ENCODE measurements around the gene SUSD4.

The SUSD4 gene

DNA sequence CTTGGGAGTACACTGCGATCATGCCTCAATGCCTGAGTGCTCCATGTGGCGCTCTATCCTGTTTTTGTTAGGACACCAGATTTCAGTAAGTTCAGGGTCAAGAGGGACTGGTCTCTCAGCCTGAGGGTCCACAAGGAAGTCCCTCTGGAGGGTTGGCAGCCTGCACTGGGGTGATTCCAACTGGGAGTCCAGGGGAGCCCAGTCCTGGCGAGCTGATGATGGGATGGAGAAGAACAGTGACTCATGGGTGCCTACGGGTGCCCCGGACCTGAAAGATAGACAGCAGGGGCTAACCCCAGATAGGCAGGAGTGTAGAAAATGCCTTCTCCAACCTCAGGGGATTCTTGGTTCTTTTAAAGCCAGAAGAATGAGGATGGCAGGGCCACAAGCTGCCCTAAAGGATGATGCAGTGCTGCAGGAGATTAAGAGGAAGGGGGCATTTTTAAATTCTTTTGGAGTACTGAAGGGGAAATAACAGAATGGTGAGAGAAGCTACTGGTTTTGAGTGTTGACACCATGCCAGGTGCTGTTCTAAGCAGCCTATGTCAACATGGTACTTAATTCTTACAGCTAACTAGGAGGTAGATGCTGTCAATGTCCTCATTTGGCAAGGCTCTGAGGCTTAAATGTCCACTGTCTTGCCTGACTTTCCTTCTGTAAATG, 152.5 kb downstream of the SUSD4 start:
- no peak for DNase-seq (ENCODE audit: low read depth)

DNA sequence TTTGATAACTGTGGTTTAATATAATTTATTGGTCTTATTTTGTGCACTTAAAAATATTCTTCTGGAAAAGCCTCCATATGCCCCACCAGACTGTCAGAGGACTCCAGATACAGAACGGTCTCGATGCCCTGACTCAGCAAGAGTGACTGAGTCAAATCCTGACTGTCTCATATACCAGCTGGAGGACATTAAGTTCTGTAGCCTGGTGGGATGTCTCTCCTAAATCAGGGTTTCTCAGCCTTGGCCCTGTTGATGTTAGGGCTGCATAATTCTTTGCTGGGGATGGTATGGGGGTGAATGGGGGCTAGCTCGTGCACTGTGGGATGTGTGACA, 153.2 kb downstream of the SUSD4 start:
- DNase-seq (ENCODE audit: low read depth), result no peak

DNA sequence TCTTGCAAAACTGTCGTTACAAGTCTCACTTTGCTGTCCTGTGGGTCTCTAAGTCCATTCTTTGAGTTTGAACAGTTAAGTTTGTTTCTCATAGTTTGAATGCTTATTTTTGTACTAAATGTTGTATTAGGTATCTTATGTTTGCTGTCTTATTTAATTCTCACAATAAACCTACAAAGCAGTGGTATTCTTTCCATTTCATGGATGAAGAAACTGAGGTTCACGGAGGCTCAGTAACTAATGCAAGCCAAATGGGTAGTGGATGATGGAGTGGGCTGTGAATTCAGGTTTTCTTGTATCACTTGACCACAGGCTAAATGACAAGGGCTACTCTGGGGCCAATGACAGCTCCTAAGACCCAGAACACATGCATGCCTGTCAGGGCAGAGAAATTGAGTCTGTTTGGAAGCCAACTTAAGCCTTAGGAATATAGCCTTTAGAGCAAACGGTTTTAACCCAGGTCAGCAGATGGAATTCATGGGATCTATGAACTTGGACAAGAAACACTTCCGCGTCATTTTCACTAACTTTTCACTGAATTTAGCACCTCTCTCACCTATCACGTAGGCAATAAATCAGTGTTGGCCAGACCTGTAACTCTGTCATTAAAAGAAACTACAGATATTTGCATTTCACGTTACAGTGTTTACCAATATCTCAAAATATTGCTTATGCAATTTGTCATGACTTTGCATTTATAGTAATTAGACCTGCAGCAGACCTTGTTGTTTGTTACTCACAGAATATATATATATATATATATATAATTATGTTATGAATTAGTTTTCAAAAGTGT, 153.8 kb downstream of the SUSD4 start:
- DNase-seq (ENCODE audit: low read depth), result no peak

DNA sequence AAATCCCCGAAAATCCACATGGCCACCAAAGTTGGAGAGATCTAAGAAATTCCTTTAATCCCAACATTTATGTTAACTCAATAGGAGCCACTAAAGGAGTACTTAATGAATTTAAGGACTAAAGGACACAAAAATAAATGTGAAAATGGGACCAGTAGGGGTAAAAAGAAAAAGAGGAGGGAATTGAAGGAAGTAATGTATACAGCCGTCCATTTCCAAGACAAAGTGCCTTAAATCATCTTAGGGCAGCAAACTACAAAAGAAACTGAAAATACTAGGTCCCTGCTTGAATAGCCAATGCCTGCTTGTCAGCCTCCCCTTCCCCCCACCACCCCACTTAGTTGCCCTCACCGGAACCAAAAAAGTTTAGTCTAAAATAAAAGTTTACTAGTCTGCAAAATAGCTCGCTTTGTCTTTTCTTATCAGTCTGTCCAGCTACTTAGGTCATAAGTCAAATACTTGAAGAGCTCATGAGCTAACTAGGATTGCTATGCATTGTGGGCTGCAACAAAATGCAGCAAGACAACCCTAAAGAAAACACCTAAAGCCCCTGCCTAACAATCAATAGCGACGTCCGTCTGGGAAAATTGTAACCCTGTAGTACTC, 154.6 kb downstream of the SUSD4 start:
- no peak for DNase-seq (ENCODE audit: low read depth)

DNA sequence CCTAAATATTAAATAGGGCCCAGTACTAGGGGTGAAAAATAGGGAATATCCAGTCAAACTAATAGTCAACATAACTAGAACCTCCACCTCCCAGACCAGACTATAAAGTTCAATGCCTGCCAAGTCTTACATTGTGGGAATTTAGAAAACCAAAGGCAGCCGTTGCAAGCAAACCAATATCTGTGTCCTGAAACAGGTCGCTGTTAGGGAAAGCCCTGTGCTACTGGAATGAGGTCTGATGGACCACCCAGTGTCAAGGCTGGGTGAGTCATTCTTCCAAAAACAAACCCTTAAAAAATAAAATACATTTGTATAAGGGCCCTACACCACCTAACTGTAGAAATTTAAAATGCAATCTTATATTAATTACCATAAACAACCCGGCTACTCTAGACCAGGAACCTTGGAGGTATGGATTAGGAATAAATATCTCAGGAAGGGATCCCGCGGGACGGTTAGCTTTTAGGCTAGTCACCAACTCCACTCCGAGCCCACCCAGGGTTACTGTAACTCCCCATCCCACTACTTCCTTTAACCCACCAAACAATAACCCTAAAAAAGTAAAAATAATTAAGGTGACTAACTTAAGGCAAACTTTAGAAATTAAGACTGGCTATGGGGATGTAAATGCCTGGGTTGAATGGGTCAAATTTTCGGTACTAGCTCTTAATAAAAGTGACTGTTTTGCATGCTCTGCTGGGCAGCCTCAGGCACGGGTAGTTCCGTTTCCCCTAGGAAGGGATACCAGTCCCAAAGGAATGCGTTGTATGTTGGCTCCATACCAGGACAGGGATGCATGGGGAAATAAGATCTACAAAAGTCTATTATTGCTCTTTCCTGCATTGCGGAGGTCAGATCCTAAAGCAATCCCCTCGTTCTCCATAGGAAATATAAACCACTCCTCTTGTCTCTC, 155.6 kb downstream of the SUSD4 start:
- DNase-seq (ENCODE audit: low read depth), result no peak

DNA sequence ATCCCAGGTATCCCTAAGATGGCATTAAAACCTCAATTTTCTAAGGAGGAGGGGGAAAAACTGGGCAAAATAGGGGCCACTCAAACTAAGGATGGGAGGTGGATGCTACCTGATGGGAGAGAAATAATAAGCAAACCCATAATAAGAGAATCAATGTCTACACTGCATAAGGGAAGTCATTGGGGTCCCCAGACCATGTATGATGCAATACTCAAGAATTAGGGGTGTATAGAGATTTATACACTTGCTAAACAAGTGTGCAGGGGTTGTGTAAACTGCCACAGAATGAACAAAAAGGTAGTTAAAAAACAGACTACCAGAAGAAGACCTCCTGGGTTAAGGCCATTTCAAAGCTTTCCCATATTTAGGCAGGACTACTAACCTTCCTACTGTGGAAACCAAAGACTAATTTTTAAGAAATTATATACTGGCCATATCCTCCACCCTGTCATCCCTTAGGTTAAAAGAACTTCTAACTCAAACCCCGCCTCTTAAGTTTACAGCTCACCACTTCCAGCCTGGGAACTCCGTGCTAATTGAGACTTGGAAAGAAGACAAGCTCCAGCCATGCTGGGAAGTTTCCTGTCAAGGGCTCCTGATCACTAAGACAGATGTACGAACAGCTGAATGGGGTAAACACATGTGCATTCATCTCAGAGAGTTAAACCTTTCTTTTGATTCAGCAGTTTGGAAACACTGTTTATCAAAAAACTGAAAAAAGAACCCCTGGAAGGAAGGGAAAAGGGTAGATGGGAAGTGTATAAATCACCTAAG, 156.5 kb downstream of the SUSD4 start:
- no peak for DNase-seq (ENCODE audit: low read depth)

DNA sequence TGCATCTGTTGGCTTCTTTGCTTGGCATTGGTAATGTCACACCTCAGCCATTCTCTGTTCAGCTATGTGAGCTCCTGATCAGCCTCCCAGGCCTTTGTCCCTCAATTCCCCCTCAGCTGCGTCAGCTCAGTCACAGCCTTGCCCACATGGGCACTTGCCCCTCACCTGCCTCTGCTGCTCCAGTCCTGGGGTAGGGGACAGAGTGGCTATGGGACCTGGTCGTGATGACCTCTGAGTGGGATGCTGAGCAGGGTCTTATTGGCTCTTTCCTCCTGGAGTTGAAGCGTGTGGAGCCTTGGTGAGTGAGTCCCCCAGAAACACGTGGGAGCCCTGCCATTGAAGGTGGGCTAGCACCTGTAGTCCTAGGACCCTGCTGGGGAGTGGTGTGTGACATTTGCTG, 159.6 kb downstream of the SUSD4 start:
- DNase-seq (ENCODE audit: low read depth), result no peak

DNA sequence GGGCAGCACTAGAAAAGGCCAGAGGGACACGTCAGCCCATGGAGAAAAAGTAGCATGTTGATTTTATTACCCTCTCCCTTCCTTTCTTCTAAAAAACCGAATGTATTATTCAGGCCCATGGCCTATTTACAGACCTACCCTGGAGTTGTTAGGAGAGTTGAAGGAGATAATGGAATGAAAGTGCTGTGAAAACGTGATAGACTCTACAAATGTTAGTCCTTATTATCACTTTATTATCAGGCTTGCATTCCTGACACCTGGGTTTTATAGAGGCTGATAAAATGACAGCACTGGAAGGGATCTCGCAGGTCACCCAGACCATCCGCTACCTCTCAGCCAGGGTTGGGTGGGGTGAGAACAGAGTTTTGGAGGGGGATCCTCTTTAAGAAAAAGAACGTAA, 160.3 kb downstream of the SUSD4 start:
- no peak for DNase-seq (ENCODE audit: low read depth)

DNA sequence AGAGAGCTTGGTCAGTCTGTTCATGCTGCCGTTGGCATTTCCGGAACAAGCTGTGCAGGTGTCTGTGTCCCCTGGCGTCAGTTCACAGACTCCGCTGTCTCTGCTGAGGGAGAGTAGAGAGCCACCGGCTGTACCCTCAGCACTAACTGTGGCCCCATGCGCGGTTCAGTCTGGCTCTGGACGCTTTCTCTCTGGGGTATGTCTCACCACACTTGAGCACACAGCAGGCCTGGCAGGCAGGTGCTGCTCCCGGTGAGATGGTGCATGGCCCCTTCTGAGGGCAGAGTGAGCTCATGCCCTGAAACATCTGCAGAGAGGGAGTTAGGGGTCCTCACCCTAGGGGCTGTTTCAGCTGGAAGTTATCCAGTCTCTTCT, 161.0 kb downstream of the SUSD4 start:
- no peak for DNase-seq (ENCODE audit: low read depth)

DNA sequence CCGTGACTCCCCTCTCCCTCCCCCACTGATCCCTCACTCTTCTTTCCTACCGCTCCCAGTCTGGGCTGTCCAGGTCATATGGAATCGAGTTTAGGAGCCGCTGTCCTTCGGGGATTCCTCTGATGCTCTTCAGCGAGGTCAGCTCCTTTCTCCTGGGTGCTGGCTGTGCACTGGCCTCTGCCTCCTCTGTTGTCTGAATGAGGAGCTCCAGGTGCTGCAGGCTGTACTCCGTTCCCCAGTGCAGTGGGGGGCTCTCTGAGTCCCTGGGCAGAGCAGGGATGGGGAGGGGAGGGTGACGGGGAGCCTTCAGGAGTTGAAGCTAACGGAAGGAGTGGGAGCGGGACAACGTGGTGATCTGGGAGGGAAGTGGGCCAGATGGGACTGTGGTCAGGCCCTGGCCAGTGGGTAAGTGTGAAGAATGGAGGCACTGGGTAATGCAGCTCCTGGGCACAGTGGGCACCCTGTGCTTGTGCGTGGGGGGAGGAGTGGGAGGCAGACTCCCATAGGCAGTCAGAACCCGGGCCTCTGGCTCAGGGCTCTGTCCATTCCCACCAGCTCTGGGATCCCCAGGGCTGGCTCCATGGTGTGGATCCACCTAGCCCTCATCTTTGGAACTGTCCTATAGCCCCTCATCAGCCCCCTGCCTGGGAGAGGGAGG, 161.5 kb downstream of the SUSD4 start:
- no peak for DNase-seq (ENCODE audit: low read depth)

DNA sequence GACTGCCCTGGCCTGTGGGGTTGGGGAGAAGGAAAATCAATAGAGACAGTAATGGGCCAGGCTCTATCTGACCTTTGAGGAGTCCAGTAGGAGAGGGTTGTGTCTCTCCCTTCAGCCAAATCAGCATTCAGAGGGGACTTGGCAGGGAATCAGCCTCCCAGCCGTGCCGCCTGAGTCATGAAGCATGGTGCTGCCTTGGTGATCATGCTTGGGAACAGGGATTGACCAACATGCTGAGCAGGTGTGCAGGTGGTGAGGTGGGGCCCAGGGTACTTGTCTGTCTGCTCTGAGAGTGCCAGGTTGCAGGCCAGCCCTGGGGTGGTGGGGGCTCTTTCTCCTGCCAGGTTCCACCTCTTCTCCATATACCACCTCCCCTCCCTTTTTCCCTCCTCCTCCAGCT, 162.0 kb downstream of the SUSD4 start:
- no peak for DNase-seq (ENCODE audit: low read depth)

DNA sequence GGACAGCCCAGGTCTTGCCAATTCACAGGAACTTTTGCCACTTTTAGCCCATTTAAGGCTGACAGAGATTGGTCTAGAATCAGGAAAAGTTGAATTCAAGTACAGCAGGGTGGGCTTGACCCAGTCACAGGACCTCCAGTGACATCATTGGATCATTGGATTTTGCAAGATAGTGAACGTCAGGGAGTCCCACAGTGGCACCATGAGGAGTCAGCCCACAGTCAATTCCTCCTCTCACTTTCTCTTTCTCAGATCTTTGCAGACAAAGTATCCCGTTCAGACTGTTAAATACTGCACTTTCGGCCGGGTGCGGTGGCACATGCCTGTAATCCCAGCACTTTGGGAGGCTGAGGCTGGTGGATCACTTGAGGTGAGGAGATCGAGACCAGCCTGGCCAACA, 163.1 kb downstream of the SUSD4 start:
- DNase-seq (ENCODE audit: low read depth), result no peak

DNA sequence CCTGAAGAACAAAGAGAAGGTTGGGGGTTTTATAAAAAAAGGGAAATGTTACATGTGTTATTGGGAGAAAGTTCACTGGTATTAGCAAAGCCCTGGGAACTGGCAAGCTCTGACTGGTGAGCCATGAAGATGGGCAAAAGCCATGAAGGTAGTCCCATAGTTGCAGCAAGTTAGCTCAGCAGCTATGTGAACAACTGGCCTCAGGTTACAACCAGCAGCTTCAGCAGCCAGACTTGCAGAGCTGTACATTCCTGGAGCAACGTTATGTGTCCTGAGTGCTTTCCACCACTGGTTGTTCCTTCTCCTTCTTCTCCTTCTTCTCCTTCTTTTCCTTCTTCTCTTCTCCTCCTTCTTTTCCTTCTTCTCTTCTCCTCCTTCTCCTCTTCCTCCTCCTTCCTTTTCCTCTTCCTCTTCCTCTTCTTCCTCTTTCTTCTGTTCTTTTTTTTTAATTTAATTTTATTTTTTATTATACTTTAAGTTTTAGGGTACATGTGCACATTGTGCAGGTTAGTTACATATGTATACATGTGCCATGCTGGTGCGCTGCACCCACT, 164.8 kb downstream of the SUSD4 start:
- no peak for DNase-seq (ENCODE audit: low read depth)

DNA sequence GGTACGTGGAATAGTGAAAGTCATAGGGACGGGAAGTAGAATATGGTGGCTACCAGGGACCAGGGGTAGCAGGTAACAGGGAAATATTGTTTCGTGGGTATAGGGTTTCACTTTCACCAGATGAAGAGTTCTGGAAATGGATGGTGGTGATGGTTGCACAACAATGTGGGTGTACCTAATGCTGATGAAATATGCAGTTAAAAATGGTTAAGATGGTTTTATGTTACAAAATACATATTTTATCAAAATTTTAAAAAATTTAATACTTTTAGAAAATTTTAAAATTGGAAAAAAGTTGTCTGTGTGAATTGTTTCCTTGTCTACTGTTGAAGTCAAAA, 165.4 kb downstream of the SUSD4 start:
- DNase-seq (ENCODE audit: low read depth), result no peak

DNA sequence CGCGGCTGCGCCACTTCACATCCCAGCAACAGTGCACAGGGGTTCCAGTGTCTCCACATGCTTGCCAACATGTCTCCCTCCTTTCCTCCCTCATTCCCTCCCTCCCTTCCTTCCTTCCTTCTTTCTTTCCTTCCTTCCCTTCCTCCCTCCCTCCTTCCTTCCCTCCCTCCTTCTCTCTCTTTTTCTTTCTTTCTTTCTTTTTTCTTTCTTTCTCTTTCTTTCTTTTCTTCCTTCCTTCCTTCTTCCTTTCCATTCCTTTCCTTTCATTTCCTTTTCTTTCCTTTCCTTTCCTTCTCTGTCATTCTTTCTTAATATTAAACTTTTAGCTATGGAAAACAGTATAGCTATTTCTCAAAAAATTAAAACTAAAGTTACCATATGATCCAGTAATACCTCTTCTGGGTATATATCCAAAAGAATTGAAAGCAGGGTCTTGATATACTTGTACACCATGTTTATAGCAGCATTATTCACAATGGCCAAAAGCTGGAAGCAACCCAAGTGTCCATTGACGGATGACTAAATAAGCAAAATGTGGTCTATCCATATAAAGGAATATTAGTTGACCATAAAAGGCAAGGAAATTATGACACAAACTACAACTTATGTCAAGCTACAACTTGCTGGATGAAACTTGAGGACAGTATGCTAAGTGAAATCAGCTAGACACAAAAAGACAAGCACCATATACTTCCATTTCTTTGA, 165.9 kb downstream of the SUSD4 start:
- no peak for DNase-seq (ENCODE audit: low read depth)

DNA sequence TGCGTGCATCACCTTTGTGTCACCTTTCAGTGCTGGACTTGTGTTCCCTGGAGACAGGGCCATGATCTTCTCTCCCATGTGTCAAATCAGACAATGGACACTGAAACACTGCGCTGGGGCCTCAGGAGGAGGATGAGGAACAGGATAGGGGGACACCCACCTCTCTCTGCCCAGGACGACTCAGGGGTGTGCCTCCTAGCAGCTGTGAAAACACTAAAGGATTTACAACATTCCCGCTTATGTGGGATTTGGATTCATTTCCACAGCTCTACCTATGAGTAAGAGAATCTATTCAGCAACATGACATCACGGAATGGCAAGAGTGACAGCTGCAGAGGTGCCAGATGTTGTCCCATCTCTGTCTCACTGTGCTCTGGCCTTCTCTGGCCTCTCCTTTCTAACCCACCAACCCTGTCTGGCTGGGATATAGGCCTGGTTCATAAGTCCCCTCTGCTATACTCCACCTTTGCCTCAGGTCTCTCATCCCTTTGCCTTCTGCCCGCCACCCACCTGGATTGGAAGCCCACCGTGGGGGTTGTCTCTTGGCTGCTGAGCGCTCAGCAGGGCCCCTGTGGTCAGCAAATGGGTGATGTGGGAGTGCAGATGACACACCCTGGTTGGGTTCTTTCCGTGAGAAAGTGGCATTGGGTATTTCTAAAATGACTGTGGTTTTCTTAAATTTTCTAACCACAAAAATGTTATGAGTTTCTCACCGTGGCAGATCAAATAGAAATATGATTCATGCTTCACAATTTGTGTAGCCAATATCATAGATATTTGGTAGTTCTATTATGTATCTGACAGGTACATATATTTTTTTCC, 173.9 kb downstream of the SUSD4 start:
- peak; percentile 48 for DNase-seq (ENCODE audit: low read depth)

DNA sequence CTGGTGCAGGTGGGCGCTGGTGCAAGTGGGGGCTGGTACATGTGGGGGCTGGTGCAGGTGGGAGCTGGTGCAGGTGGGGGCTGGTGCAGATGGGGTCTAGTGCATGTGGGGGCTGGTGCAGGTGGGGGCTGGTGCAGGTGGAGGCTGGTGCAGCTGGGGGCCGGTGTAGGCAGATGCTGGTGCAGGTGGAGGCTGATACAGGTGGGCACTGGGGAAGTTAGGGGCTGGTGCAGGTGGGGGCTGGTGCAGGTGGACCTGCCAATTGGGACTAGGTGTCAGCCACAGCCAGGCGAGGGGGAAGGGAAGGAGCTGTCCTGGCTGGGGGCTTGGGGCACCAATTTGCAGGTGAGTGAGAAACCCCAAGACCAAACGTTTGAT, 174.5 kb downstream of the SUSD4 start:
- no peak for DNase-seq (ENCODE audit: low read depth)

DNA sequence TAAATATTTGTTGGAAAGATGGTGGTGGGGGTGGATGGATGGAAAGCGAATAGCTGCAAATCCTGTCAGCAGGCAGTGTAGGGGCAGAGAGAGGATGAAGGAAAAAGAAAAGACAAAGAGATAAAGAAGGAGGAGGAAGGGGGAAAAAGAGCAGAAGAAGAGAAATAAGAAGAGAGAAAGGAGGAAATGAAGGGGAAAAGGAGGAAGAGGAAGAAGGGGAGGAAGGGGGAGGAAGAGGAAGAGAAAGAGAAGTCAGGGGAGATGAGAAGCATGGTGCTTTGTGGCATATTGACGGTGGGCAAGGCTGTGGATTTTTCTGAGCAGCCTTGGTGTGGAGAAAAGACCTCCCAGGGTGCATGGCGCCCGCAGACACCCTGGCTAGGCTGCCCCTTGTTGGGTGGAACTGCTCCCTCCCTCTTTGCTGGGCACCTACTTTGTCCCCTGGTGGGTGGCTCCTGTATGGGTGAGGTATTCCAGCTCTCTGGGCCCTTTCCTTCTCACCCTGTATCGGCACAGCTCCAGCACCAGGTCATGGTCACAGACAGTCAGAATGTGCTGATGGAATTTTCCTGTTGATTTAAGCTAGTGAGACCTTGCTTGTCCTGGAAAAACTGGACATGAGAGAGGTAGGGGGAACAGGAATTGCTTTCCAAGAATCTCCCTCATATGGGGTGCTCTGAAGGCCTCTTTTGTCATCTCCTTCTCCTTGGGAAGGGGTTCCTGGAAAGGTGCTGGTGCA, 175.2 kb downstream of the SUSD4 start:
- DNase-seq (ENCODE audit: low read depth), result no peak

DNA sequence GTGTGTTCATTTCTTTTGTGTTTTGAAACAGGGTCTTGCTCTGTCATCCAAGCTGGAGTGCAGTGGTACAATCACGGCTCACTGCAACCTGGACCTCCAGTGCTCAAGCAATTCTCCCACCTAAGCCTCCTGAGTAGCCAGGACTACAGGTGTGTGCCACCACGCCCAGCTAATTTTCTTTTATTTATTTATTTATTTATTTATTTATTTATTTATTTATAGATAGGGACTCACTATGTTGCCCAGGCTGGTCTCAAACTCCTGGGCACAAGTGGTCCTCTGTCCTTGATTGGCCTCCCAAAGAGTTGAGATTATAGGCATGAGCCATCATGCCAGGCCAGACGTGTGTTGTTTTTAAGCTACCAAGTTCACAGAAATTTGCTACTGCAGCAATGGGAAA, 177.2 kb downstream of the SUSD4 start:
- DNase-seq (ENCODE audit: low read depth), result no peak
